Hepatocyte (in vitro differentiated cells): Measurements from ENCODE around the gene PRRX1. TPM values are rescaled to one million over a fixed set of nuclear protein-coding genes. Genes with fewer than 3 reads are reported as not detected.

Source experiments
- DNase-seq: peaks from one replicate; pipeline ENCODE4 v3.0.0-alpha.2; 2016; ENCODE audit warnings: low spot score
- H2AFZ ChIP-seq: fragments of 200-600 bp; sonication (generic); 2 replicates; pipeline ENCODE4 v1.6.0; 2016; ENCODE audit warnings: antibody characterized with exemption, mild to moderate bottlenecking
- H3K27ac ChIP-seq: fragments of 200-600 bp; sonication (generic); 2 replicates; pipeline ENCODE4 v1.5.1; 2016; ENCODE audit warnings: mild to moderate bottlenecking
- H3K27me3 ChIP-seq: fragments of 200-600 bp; sonication (generic); 2 replicates; pipeline ENCODE4 v1.6.1; 2016
- H3K36me3 ChIP-seq: fragments of 200-600 bp; sonication (generic); replicated peaks from 2 replicates; pipeline ENCODE4 v1.5.1; 2016; ENCODE audit warnings: low read depth; ENCODE audit not compliant: insufficient read depth
- H3K4me1 ChIP-seq: fragments of 200-600 bp; sonication (generic); 2 replicates; pipeline ENCODE4 v1.5.1; 2016; ENCODE audit warnings: mild to moderate bottlenecking, moderate library complexity; ENCODE audit not compliant: insufficient read depth
- H3K4me2 ChIP-seq: fragments of 200-600 bp; sonication (generic); 2 replicates; pipeline ENCODE4 v1.6.0; 2016
- H3K4me3 ChIP-seq: fragments of 200-600 bp; sonication (generic); 2 replicates; pipeline ENCODE4 v1.5.1; 2016; ENCODE audit warnings: mild to moderate bottlenecking
- H3K79me2 ChIP-seq: fragments of 200-600 bp; sonication (generic); 2 replicates; pipeline ENCODE4 v1.6.0; 2017; ENCODE audit warnings: mild to moderate bottlenecking
- H3K9me2 ChIP-seq: fragments of 200-600 bp; sonication (generic); replicated peaks from 2 replicates; pipeline ENCODE4 v1.6.0; 2017; ENCODE audit warnings: mild to moderate bottlenecking; ENCODE audit not compliant: insufficient read depth
- H3K9me3 ChIP-seq: fragments of 200-600 bp; sonication (generic); 2 replicates; pipeline ENCODE4 v1.5.1; 2016; ENCODE audit warnings: low read depth, mild to moderate bottlenecking
- H4K20me1 ChIP-seq: fragments of 200-600 bp; sonication (generic); 2 replicates; pipeline ENCODE4 v1.6.0; 2016; ENCODE audit warnings: mild to moderate bottlenecking; ENCODE audit not compliant: insufficient read depth, poor library complexity, severe bottlenecking
- EZH2 ChIP-seq: fragments of 200-600 bp; sonication (generic); IDR thresholded peaks from 2 replicates; pipeline ENCODE4 v1.6.1; 2016; ENCODE audit warnings: antibody characterized with exemption, mild to moderate bottlenecking, borderline replicate concordance
- EZH2phosphoT487 ChIP-seq: fragments of 200-600 bp; sonication (generic); IDR thresholded peaks from one replicate; pipeline ENCODE4 v1.6.1; 2018; ENCODE audit warnings: antibody characterized with exemption, mild to moderate bottlenecking, low read depth, moderate library complexity; ENCODE audit not compliant: unreplicated experiment, severe bottlenecking
- WGBS: methylation state at CpG from one replicate; pipeline ENCODE4 v1.1.6; 2016; ENCODE audit warnings: low lambda C conversion rate; ENCODE audit errors: missing lambda C conversion rate; 5-methylcytosine and 5-hydroxymethylcytosine counted together
- polyA plus RNA-seq: library from polyadenylated mRNA; unstranded; fragments of >200 nt; fragmentation: Nextera tagmentation; extraction: Ambion mirVana; gene quantifications from 2 replicates; pipeline ENCODE4 v1.2.1, GENCODE V29; 2016
- total RNA-seq: library from RNA; depleted of rRNA; stranded (reverse); fragments of >200 nt; gene quantifications from 2 replicates; pipeline ENCODE4 v1.2.3, GENCODE V29; 2014
- TF ChIP-seq, protein P1 (sequence below): fragments of 200-600 bp; sonication (generic); IDR thresholded peaks from 2 replicates; pipeline ENCODE4 v1.5.1; 2016; ENCODE audit warnings: antibody characterized with exemption, mild to moderate bottlenecking; ENCODE audit not compliant: poor library complexity

Gene PRRX1
- total and polyA plus RNA-seq, 2 experiments from 2014 or later = 9.8 to 42.3 TPM

DNA sequence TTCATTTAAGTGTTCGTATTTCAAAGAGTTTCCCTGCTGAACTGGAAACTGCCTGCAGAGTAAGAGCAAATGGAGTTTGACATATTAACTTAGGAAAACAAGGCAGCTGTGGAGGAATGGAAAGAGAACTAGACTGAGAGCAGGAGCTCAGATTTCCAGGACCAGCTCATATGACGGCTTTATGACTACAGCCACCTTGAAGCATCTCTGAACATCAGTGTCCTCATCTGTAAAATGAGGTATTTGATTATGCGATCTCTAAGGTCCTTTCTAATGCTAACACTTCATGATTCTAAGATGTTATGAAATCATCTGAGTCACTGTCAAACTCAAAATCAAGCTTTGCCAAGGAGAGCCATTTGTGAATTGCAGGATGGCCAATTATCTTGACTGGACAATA is 112.3 kb downstream of the PRRX1 start:
- Histone ChIP-seq H4K20me1 (no peaks in the 10 kb centered on the region), H3K4me2 (no peak overlapping the region), H3K4me3 (no peak overlapping the region), H2AFZ (no peak overlapping the region), H3K27ac (no peak overlapping the region), H3K27me3 (no peaks in the 10 kb centered on the region), H3K4me1 (no peaks in the 10 kb centered on the region), H3K9me3 (no peaks in the 10 kb centered on the region), H3K9me2 (no peaks in the 10 kb centered on the region), H3K36me3 (no peaks in the 10 kb centered on the region), H3K79me2 (no peaks in the 10 kb centered on the region)
- no peak for DNase-seq
- TF ChIP-seq, protein P1, sequence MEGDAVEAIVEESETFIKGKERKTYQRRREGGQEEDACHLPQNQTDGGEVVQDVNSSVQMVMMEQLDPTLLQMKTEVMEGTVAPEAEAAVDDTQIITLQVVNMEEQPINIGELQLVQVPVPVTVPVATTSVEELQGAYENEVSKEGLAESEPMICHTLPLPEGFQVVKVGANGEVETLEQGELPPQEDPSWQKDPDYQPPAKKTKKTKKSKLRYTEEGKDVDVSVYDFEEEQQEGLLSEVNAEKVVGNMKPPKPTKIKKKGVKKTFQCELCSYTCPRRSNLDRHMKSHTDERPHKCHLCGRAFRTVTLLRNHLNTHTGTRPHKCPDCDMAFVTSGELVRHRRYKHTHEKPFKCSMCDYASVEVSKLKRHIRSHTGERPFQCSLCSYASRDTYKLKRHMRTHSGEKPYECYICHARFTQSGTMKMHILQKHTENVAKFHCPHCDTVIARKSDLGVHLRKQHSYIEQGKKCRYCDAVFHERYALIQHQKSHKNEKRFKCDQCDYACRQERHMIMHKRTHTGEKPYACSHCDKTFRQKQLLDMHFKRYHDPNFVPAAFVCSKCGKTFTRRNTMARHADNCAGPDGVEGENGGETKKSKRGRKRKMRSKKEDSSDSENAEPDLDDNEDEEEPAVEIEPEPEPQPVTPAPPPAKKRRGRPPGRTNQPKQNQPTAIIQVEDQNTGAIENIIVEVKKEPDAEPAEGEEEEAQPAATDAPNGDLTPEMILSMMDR = no peak
- no peak for TF ChIP-seq EZH2phosphoT487
- 74% methylated on average over 3 of the region's 3 CpGs for WGBS

DNA sequence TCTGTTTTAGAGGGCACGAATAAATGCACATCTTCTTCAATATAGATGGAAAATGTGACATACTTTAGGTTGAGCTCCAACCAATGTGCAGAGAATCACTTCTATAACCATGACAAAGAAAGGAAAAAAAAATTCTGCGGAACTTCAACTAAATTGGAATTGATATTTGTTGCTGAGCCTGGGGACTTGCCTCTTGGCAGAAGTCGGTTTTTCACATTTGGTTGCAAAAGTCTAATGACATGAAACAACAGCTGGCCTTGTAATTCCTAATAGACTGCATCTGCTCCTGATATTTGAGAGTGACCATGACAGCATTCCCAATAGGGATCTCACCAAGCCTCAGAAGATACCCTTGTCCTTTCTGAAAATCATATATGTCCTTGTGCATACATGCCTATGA is 112.8 kb downstream of the PRRX1 start:
- H3K79me2 ChIP-seq = no peaks in the 10 kb centered on the region
- no peak overlapping the region for H3K4me3 ChIP-seq
- H3K4me1 ChIP-seq = no peaks in the 10 kb centered on the region
- no peaks in the 10 kb centered on the region for H4K20me1 ChIP-seq
- TF ChIP-seq, protein P1 = no peak
- no peak for TF ChIP-seq EZH2phosphoT487
- no peak for TF ChIP-seq EZH2
- no peaks in the 10 kb centered on the region for H3K9me3 ChIP-seq
- no peak overlapping the region for H3K27ac ChIP-seq
- no peak overlapping the region for H2AFZ ChIP-seq
- H3K4me2 ChIP-seq = no peak overlapping the region
- H3K27me3 ChIP-seq = no peaks in the 10 kb centered on the region
- no peak for DNase-seq
- no peaks in the 10 kb centered on the region for H3K36me3 ChIP-seq
- WGBS = 84% methylated on average over 3 of the region's 3 CpGs
- no peaks in the 10 kb centered on the region for H3K9me2 ChIP-seq

Other genes with a start within 250 kb of the PRRX1 start
- 13.7 and 16.9 TPM in 2 replicates for gene GORAB, start 132.0 kb upstream of the PRRX1 start, total RNA-seq
- 6.7 and 10.9 TPM in 2 replicates for gene GORAB, start 132.0 kb upstream of the PRRX1 start, polyA plus RNA-seq